K562 (cell line): ENCODE measurements around the gene LRRC3. TPM values are rescaled to one million over a fixed set of nuclear protein-coding genes. Genes with fewer than 3 reads are reported as not detected.

Source experiments
- ATAC-seq: fragments of 200-7000 bp; cut with Tn5 transposase; 3 replicates; pipeline ENCODE4 v1.9.1; 2020; ENCODE audit warnings: moderate library complexity
- BruUV-seq: library from RNA; stranded (reverse); fragments of 400-500 nt; replicated peaks from 2 replicates; lab custom pipeline; 2021; lab: Mats Ljungman, UMichigan
- CTCF ChIA-PET: fragments of 300-600 bp; formaldehyde crosslinking; extraction: SDS; loops from one replicate; lab custom pipeline; 2021; ENCODE audit warnings: low intra/inter-chr PET ratio; lab: Yijun Ruan, JAX
- POLR2A ChIA-PET: fragments of 300-600, 350-650 bp; sonication (Branson Sonifier 250); formaldehyde crosslinking; extraction: SDS; loops from one replicate; lab custom pipeline; 2021; ENCODE audit warnings: antibody characterized with exemption, inconsistent platforms; lab: Yijun Ruan, JAX
- DNase-seq, 4 experiments: peaks; one replicate each; pipeline versions ENCODE4 v3.0.0 to v3.0.0-alpha.2; 2011 to 2018; ENCODE audit warnings: low spot score in 3 of 4, mixed read lengths in 3 of 4; ENCODE audit errors: extremely low read depth in 1 of 4
- FAIRE-seq: peaks from 2 replicates; lab custom pipeline; 2011; peaks lifted over from hg19 to GRCh38; lab: Jason Lieb, UNC
- H2AFZ ChIP-seq: 2 replicates; pipeline ENCODE4 v1.6.0; 2011; ENCODE audit warnings: low read depth, low read length, control low read depth, inconsistent platforms
- H3K27ac ChIP-seq: fragments of 200-600 bp; 3 replicates; pipeline ENCODE4 v1.8.0; 2011; ENCODE audit warnings: low read depth, mild to moderate bottlenecking, control low read depth, inconsistent platforms, low read length, moderate library complexity, mixed read lengths; ENCODE audit errors: extremely low read depth
- H3K27me3 ChIP-seq, 2 experiments: fragments of 300-600 bp in 1 of 2; 2 replicates in 1 of 2; 3 replicates in 1 of 2; pipeline versions ENCODE4 v1.6.0 to v1.8.0; 2011; ENCODE audit warnings: inconsistent platforms in 2 of 2, low read length in 2 of 2, mild to moderate bottlenecking in 1 of 2, mixed read lengths in 1 of 2, moderate library complexity in 1 of 2; ENCODE audit not compliant: control insufficient read depth in 2 of 2, insufficient read depth in 2 of 2
- H3K36me3 ChIP-seq: fragments of 300-600 bp; 3 replicates; pipeline ENCODE4 v1.8.0; 2011; ENCODE audit warnings: mild to moderate bottlenecking, low read length, inconsistent platforms; ENCODE audit not compliant: control insufficient read depth, insufficient read depth
- H3K4me1 ChIP-seq, 2 experiments: fragments of 200-600 bp in 1 of 2; replicated peaks in 1 of 2; 2 replicates in 1 of 2; 3 replicates in 1 of 2; pipeline versions ENCODE4 v1.5.1 to v1.8.0; 2011; ENCODE audit warnings: inconsistent platforms in 2 of 2, low read length in 2 of 2, mild to moderate bottlenecking in 1 of 2, mixed read lengths in 1 of 2, moderate library complexity in 1 of 2; ENCODE audit not compliant: control insufficient read depth in 2 of 2, insufficient read depth in 2 of 2
- H3K4me2 ChIP-seq: 2 replicates; pipeline ENCODE4 v1.6.1; 2011; ENCODE audit warnings: low read length, control low read depth, inconsistent platforms, mixed read lengths; ENCODE audit not compliant: insufficient read depth
- H3K4me3 ChIP-seq: fragments of 200-600 bp; sonication (generic), shearing (Covaris generic); 2 replicates; pipeline ENCODE4 v1.5.1; 2016; ENCODE audit warnings: control low read depth, inconsistent platforms
- H3K79me2 ChIP-seq: fragments of 200-600 bp; 3 replicates; pipeline ENCODE4 v1.8.0; 2011; ENCODE audit warnings: low read length, inconsistent platforms; ENCODE audit not compliant: control insufficient read depth, insufficient read depth
- H3K9ac ChIP-seq, 2 experiments: 2 replicates each; pipeline versions ENCODE4 v1.6.0 to v1.6.1; 2011; ENCODE audit warnings: low read depth in 2 of 2, low read length in 2 of 2, control low read depth in 1 of 2, inconsistent platforms in 1 of 2, mild to moderate bottlenecking in 1 of 2, mixed read lengths in 1 of 2; ENCODE audit not compliant: insufficient read depth in 1 of 2
- H3K9me1 ChIP-seq: one replicate; pipeline ENCODE4 v1.6.0; 2011; ENCODE audit warnings: inconsistent platforms, mild to moderate bottlenecking, low read length, moderate library complexity; ENCODE audit not compliant: control insufficient read depth, insufficient read depth
- H3K9me3 ChIP-seq: replicated peaks from 2 replicates; pipeline ENCODE4 v1.5.1; 2011; ENCODE audit warnings: low read depth, low read length, inconsistent platforms; ENCODE audit not compliant: control insufficient read depth, insufficient read depth
- H4K20me1 ChIP-seq: replicated peaks from 2 replicates; pipeline ENCODE4 v1.6.1; 2011; ENCODE audit warnings: low read length, inconsistent platforms, mixed read lengths; ENCODE audit not compliant: control insufficient read depth, insufficient read depth
- CXXC5 ChIP-seq: fragments of 250-450 bp; sonication (Bioruptor Pico); IDR thresholded peaks from 2 replicates; pipeline ENCODE4 v1.8.0; 2022; ENCODE audit warnings: inconsistent platforms, mild to moderate bottlenecking, moderate library complexity
- ETS2 ChIP-seq: IDR thresholded peaks from 2 replicates; pipeline ENCODE4 v1.6.1; 2016; ENCODE audit warnings: borderline replicate concordance, missing genetic modification characterization, mild to moderate bottlenecking, moderate library complexity, missing compliant biosample characterization; ENCODE audit not compliant: poor library complexity, severe bottlenecking
- HIVEP1 ChIP-seq: fragments of 250-450 bp; sonication (Bioruptor Pico); IDR thresholded peaks from 2 replicates; pipeline ENCODE4 v1.4.0; 2020; ENCODE audit warnings: mild to moderate bottlenecking
- HMBOX1 ChIP-seq: sonication (generic); IDR thresholded peaks from 2 replicates; pipeline ENCODE4 v1.6.1; 2016
- MTA2 ChIP-seq: fragments of 450-650 bp; IDR thresholded peaks from 2 replicates; pipeline ENCODE4 v1.6.1; 2016; ENCODE audit warnings: low read depth
- NONO ChIP-seq, 2 experiments: fragments of 200-400 bp in 1 of 2; fragments of 450-650 bp in 1 of 2; formaldehyde crosslinking in 1 of 2; IDR thresholded peaks; 2 replicates each; pipeline ENCODE4 v1.6.1; 2017; ENCODE audit warnings: low read depth in 2 of 2, mild to moderate bottlenecking in 2 of 2, moderate library complexity in 2 of 2, low read length in 1 of 2
- POLR2H ChIP-seq: IDR thresholded peaks from 2 replicates; pipeline ENCODE4 v1.6.1; 2016; ENCODE audit warnings: missing genetic modification characterization, low read depth, mild to moderate bottlenecking, control low read depth, missing compliant biosample characterization, moderate library complexity
- RFX1 ChIP-seq: fragments of 450-650 bp; IDR thresholded peaks from 2 replicates; pipeline ENCODE4 v1.6.1; 2016; ENCODE audit warnings: mild to moderate bottlenecking, moderate library complexity
- TAL1 ChIP-seq: fragments of 450-650 bp; IDR thresholded peaks from 2 replicates; pipeline ENCODE4 v1.6.1; 2016; ENCODE audit warnings: mild to moderate bottlenecking
- TEAD2 ChIP-seq: fragments of 450-650 bp; IDR thresholded peaks from 2 replicates; pipeline ENCODE4 v1.6.1; 2016; ENCODE audit warnings: missing genetic modification characterization, control low read depth, missing compliant biosample characterization
- ZBTB7A ChIP-seq: IDR thresholded peaks from 2 replicates; pipeline ENCODE4 v1.6.1; 2011; ENCODE audit warnings: low read depth, mild to moderate bottlenecking, low read length, moderate library complexity, borderline replicate concordance; ENCODE audit not compliant: control insufficient read depth
- WGBS: fragments of 100-300 bp; shearing (Covaris generic); methylation state at CpG from one replicate; pipeline ENCODE4 v1.1.6; 2016; ENCODE audit warnings: low coverage, mixed read lengths; ENCODE audit not compliant: insufficient coverage; ENCODE audit errors: missing lambda C conversion rate; 5-methylcytosine and 5-hydroxymethylcytosine counted together
- in situ Hi-C: fragments of 300-500 bp; cut with MboI; formaldehyde crosslinking; loops from 4 replicates; pipeline ENCODE4 v1.15.0; 2018; ENCODE audit warnings: inconsistent platforms, mixed read lengths
- intact Hi-C: fragments of 100-400 bp; cut with micrococcal nuclease; formaldehyde crosslinking; loops from 2 replicates; pipeline ENCODE4 v1.14.2; 2022
- polyA plus RNA-seq, 8 experiments: library from polyadenylated mRNA; depleted of rRNA in 4 of 8; stranded (reverse) in 5 of 8; unstranded in 3 of 8; fragments of >200 nt; fragmentation: Nextera tagmentation in 2 of 8; fragmentation: Illumina TruSeq in 1 of 8; extraction: Ambion mirVana in 2 of 8; extraction: Trizol in 1 of 8; gene quantifications; 2 replicates each; pipeline versions ENCODE4 v1.2.1 to v1.2.3, GENCODE V29; 2011 to 2014; ENCODE audit warnings: inconsistent platforms in 1 of 8, missing spikeins in 1 of 8
- total RNA-seq, 7 experiments: library from RNA; depleted of rRNA in 6 of 7; stranded (reverse); fragments of >200 nt in 6 of 7; fragmentation: Illumina TruSeq in 2 of 7; extraction: Trizol in 2 of 7; gene quantifications; 2 replicates each; pipeline versions ENCODE4 v1.2.1 to v1.2.3, GENCODE V29; 2011 to 2021; ENCODE audit warnings: low replicate concordance in 1 of 7
- TF ChIP-seq, protein P1 (sequence below): sonication (generic); formaldehyde crosslinking; IDR thresholded peaks from 2 replicates; pipeline ENCODE4 v1.8.1; 2023; ENCODE audit warnings: mild to moderate bottlenecking, missing genetic modification reagents
- TF ChIP-seq, protein P2 (sequence below): fragments of 450-650 bp; IDR thresholded peaks from 2 replicates; pipeline ENCODE4 v1.6.1; 2016; ENCODE audit warnings: antibody characterized with exemption

Gene LRRC3
- total and polyA plus RNA-seq, 9 of the 15 experiments (the other 6 are each of a cell fraction or from before 2014, with no cell fraction given) = 0.04 TPM; not detected in 7

DNA sequence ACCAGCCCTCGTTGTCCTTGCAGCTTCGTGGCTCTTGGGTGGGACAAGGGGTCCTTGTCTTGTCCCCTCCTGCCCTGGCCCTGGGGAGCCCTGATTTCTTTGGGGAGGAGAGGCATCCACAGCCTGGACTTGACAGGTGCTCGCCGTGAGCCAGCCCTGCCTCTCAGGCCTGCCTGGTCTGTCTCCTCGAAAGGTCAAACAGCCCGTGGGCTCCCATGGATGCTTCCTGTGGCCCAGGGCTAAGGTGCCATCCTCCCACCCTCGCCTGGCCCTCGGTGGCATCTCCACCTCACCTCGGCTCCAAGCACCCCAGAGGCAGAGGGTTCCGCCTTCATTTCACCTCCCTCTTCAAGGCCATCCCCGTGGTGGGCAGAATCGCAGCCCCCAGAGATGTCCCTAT is 9.0 kb downstream of the LRRC3 start (continued):
- TF ChIP-seq, protein P1, sequence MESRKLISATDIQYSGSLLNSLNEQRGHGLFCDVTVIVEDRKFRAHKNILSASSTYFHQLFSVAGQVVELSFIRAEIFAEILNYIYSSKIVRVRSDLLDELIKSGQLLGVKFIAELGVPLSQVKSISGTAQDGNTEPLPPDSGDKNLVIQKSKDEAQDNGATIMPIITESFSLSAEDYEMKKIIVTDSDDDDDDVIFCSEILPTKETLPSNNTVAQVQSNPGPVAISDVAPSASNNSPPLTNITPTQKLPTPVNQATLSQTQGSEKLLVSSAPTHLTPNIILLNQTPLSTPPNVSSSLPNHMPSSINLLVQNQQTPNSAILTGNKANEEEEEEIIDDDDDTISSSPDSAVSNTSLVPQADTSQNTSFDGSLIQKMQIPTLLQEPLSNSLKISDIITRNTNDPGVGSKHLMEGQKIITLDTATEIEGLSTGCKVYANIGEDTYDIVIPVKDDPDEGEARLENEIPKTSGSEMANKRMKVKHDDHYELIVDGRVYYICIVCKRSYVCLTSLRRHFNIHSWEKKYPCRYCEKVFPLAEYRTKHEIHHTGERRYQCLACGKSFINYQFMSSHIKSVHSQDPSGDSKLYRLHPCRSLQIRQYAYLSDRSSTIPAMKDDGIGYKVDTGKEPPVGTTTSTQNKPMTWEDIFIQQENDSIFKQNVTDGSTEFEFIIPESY (CRISPR knock-in tag) = no peak
- TF ChIP-seq MTA2 (no peak), ZBTB7A (no peak), HIVEP1 (no peak), TAL1 (no peak), POLR2H (no peak)
- TF ChIP-seq, protein P2, sequence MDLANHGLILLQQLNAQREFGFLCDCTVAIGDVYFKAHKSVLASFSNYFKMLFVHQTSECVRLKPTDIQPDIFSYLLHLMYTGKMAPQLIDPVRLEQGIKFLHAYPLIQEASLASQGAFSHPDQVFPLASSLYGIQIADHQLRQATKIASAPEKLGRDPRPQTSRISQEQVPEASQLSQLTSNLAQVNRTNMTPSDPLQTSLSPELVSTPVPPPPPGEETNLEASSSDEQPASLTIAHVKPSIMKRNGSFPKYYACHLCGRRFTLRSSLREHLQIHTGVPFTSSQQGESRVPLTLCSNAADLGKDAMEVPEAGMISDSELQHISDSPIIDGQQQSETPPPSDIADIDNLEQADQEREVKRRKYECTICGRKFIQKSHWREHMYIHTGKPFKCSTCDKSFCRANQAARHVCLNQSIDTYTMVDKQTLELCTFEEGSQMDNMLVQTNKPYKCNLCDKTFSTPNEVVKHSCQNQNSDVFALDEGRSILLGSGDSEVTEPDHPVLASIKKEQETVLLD = no peak
- TF ChIP-seq, all 486 proteins: peak for 0

DNA sequence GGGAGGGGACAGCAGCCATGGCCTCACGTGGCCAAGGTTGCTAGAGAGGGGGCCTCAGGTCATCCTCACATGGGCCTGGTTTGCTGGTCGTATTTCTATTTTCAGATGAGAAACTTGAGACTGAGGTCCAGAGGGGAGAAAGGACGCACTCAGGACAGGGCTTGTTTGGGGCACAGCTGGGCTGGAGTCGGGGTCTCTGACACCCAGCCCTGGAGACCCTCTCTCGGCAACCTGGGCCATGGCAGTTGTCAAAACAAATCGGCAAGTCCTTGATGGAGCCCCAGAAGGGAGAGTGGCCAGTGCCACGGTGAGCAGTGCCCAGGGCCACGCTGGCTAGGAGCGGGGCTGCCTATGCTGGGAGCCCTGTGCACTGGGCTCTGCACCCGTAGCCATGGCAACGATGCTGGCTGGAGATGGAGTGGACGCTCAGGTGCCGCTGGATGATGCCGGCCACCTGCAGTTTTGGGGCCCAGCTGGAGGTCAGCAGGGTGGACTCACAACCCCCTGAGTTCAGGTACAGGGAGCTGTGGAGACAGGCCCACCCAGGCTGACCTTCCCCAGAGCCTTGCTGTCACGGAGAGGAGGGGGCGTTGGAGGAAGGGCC is 11.1 kb downstream of the LRRC3 start:
- CTCF ChIA-PET = no interaction called here
- Histone ChIP-seq H4K20me1 (no peaks in the 10 kb centered on the region; the same call in 1 of the 2 replicates), H3K4me3 (no peak overlapping the region), H3K36me3 (no peaks in the 10 kb centered on the region), H3K9ac (no peak overlapping the region), H3K9me3 (no peaks in the 10 kb centered on the region), H3K4me2 (no peak overlapping the region), H3K9me1 (no peaks in the 10 kb centered on the region)
- BruUV-seq = no TSS peak
- in situ Hi-C loops (no loop called here), intact Hi-C loops (no loop called here)
- TF ChIP-seq CXXC5 (CRISPR knock-in tag) = no peak
- TF ChIP-seq RFX1 = peak; percentile 66; the same call in 1 of the 2 replicates
- no peak for TF ChIP-seq HMBOX1
- no peak for TF ChIP-seq ETS2 (tag)
- no peak for TF ChIP-seq TEAD2 (tag)
- TF ChIP-seq NONO (IDR thresholded peaks at IDR 0.05; ENCODE audit: low read depth in 2 of 2, low read length in 1 of 2) = no peak
- TF ChIP-seq, all 486 proteins: peak for 1
- DNase-seq = no peak
- H3K79me2 ChIP-seq = no peaks in the 10 kb centered on the region
- no peak overlapping the region for H2AFZ ChIP-seq
- no peak overlapping the region for H3K27ac ChIP-seq
- H3K27me3 ChIP-seq = peaks cover 42 to 75% of the 10 kb centered on the region in 2 experiments
- WGBS = 2% methylated on average over 16 of the region's 16 CpGs
- H3K4me1 ChIP-seq = peaks cover 0 to 21% of the 10 kb centered on the region in 2 experiments; a peak in 1 of 5 replicates
- ATAC-seq = no peak
- no peak for FAIRE-seq
- POLR2A ChIA-PET = interaction anchor here (0.6 to 0.7 kb wide), 2 partner anchors 11 to 299 kb away, joined by 3 to 4 read pairs; no protein-coding TSS in a partner anchor
